Right ventricle myocardium superior (tissue), 1 donor: ENCODE results near the gene CHST12. TPM values are rescaled to one million over a fixed set of nuclear protein-coding genes. Genes with fewer than 3 reads are reported as not detected.

Experiments used
- ATAC-seq: fragments of 200-7000 bp; cut with Tn5 transposase; one replicate; pipeline ENCODE4 v1.9.1; 2020; ENCODE audit warnings: mild to moderate bottlenecking; ENCODE audit not compliant: poor library complexity
- DNase-seq: peaks from one replicate; pipeline ENCODE4 v3.0.0-alpha.2; 2020
- intact Hi-C: fragments of 100-400 bp; cut with DNase I; formaldehyde crosslinking; loops from one replicate; pipeline ENCODE4 v1.11.2; 2022
- total RNA-seq: library from RNA; stranded (reverse); fragmentation: NEBNext Ultra II Directional; extraction: Animal tissue kit (Norgen Biotek cat#: 25700); gene quantifications from one replicate; pipeline ENCODE4 v1.2.1, GENCODE V29; 2021
- donor health status: DM: no; HTN: yes; CAD: no; lungs with severe emphysema.

CHST12 gene
- total RNA-seq, 1 donor from 2014 or later, result 14.8 TPM

DNA sequence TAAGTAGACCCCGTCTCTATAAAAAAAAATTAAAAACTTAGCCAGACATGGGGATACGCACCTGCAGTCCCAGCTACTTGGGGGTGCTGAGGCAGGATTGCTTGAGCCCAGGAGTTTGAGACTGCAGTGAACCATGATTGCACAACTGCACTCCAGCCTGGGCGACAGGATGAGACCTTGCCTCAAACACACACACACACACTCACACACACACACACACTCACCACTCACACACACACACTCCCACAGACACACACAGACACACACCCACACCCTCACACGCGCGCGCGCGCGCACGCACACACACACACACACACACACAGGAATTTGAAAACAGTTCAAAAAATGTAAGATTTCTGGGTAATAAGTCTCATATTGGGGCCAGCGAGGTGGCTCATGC lies 81.5 kb downstream of the CHST12 start:
- ATAC-seq (no peak), DNase-seq (no peak)
- intact Hi-C loops, result loop anchor here (5.0 kb wide), 1 partner anchor 42 kb away; no protein-coding TSS in a partner anchor

DNA sequence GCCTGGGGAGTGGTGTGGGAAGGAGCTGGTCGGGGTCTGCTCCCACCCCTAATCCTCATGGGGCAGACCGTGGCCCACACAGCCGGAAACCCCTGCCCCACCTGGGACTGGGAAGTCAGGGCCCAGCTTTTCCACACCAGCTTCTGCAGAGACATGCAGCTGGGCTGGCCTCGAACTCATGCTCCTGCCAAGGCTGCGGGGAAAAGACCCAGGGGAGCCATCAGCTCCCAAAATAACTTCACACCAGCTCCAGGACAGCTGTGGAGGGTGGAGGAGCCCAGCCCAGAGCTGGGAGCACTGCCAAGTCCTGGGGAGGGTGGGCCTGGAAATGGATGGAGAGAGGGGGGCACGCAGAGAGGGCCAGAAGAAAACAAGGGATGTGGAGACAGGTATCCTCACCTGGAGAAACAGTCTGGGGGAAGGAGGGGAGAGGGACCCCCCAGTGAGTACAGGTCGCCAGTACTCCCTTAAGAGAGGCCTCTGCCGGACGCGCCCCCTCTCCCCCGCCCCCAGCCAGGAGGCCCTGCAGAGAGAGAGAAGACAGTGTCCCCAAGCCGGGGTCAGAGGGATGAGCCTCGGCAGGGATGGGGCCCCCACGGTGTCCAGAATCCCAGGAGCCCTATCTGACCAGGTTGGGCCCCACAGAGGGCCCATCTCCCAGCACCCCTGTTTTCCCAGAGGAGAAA lies 84.3 kb downstream of the CHST12 start:
- peak; percentile 79 for DNase-seq
- intact Hi-C loops, result no loop called here
- ATAC-seq, result peak; percentile 76

- ATAC-seq (peak; percentile 81), DNase-seq (peak; percentile 76)
- intact Hi-C loops, result no loop called here
These were observed 84.8 kb downstream of the CHST12 start for GRCh38 chr7:2488272-2488645.

DNA sequence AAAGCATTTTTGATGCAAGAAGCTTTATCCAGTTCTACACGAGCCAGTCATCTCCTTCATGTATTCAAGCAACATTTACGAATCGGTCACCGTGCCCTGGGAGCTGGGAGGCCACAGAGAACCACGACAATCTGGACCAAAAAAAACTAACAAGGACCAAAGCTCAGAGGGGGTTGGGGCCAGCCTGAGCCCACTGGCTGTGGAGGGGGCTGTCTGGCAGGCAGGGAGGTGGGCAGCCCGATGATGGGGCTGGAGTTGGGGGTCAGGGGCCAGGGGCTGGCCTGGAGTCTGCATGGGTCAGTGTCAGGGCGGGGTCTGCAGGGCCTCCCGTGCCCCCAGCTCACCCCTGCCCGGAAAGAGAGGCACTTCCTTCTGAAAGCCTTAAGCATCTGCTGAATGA lies 85.3 kb downstream of the CHST12 start:
- ATAC-seq (peak; percentile 6), DNase-seq (peak; percentile 35)
- intact Hi-C loops, result no loop called here

DNA sequence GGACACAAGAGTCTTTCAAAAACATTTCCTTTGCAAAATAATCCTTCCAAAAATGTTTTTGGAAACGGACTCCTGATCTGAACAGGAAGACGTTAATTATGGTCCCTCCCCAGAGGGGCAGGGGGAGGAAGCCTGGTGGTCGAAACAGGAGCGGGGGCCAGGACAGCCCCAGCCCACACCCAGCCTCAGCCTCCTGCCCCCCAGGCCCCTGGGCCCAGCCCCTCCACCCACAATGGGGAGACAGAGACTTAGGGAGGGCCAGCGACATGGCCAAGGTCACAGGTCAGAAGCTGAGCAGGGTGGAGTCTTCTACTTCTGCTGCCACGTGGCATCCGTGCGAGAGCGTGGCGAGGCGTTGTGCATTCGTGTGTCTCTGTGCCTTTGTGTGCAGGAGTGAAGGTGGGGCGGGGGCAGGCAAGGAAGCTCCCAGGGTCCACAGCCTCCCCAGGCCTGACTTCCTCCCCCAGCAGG lies 86.8 kb downstream of the CHST12 start:
- peak; percentile 3 for ATAC-seq
- intact Hi-C loops, result no loop called here
- no peak for DNase-seq

DNA sequence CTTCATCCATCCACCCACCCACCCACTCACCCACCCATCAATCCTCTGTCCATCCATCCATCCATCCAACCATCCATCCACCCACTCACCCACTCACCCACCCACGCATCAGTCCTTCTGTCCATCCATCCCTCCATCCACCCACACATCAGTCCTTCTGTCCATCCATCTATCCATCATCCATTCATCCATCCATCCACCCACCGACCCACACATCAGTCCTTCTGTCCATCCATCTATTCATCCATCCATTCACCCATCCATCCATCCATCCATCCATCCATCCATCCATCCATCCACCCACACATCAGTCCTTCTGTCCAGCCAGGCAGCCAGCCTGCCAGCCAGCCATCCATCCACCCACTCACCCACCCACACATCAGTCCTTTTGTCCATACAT lies 88.6 kb downstream of the CHST12 start:
- intact Hi-C loops, result no loop called here
- DNase-seq (no peak), ATAC-seq (no peak)

GRCh38 chr7:2493205-2494164 lies 90.1 kb downstream of the CHST12 start:
- DNase-seq (no peak), ATAC-seq (peak; percentile 39)
- intact Hi-C loops, result no loop called here

DNA sequence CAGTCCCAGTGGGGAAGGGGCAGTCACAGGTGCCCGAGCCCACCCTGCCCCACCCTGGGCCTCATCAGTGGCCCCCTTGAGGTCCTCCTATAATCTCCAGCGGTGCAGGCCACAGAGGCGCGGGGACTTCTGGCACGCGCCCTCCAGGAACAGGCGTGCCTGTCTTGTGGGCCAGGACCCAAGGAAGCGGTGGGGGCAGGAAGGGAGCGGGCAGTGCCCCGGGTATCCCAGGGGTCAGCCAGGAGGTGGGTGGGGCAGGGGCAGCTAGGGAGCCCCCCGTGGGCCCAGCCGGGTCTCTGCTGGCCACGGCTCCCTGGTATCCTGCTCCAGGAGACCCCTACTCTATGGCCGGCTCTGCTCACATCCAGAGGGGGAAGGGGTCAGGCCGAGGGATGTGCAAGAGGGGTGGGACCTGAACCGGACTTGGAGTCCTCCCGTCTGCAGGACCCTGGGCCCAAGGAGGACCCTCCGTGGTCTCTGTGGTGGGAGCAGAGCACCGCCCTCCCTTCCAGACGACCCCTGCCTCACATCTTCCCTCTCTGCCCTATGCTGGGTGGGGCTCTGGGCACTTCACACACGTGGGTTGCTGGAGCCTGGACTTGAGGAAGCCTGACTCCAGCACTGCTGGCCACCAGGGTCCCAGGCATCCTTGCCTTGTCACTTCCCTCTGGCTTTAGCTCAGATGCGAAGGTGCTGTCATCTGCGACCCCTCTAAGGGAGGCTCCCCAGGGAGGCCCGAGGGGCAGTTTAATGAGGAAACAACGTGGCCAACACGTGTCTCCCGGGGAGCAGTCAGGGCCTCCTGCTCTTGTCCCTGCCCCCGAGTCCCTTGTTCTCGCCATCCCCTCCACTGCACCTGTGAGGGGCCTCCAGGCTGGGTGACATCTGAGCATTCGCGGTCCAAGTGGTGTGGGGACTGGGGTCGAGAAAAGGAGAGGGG lies 91.0 kb downstream of the CHST12 start:
- DNase-seq (no peak), ATAC-seq (peak; percentile 32)
- intact Hi-C loops, result no loop called here

DNA sequence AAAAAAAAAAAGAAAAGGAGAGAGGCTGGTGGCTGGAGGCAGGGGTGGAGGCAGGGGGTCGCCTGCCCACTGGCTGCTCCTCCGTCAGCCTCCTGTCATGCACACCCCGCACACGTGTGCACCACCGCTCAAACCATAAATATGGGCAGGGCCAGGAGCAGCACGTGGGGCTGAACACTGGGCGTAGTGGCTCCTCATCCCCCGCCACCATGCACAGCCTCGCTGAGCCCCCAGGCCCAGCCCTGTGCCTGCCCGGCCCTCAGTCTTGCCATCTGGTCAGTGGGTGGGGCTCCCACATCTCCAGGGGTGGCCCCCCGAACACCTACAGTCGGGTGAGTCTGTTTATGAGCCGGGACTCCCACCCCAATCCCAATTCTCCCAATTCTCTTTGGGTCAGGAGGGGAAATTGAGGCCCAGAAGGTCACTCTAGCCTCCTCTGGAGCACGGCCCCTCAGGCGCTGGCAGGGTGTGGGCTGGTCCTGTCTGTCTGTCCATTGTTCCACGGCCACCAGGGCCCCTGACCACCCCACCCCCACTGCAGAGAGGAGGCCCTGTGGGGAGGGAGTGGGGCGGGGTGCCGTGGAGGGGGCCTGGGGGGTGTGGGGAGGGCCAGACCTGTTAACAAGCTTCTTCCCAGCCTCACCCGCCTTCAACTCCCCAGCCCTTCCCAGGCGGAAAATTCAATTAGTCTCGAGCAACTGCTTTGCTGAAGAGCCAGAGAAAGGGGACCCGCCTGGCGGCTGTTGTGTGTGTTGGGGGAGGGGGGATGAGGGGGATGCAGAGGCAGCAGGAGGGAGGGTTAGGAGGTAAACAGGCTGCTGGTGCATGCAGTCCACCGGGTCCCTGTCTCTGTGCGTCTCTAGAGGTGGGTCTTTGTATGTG lies 92.2 kb downstream of the CHST12 start:
- no peak for DNase-seq
- no peak for ATAC-seq
- intact Hi-C loops, result no loop called here

GRCh38 chr7:2496375-2496774 lies 93.0 kb downstream of the CHST12 start:
- DNase-seq, result no peak
- ATAC-seq, result no peak
- intact Hi-C loops, result no loop called here

DNA sequence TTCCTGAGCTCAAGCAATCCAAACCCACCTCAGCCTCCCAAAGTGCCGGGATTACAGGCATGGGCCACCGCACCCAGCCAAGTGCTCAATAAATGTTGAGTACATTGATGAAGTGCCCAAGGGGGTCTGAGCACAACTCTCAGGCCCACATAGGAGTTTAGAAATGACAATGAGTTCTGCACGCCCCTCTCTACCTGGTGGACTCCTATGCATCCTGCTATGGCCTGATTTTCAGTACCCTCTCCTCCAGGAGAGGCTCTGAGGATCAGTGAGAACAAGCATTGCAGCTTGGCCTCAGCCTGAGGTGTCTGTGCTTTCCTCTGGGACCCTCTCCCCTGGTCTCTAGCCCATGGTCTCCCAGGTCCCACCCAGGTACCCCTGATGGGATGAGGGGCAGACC lies 93.7 kb downstream of the CHST12 start:
- DNase-seq (no peak), ATAC-seq (no peak)
- intact Hi-C loops, result no loop called here

- intact Hi-C loops, result no loop called here
- ATAC-seq, result no peak
- DNase-seq, result no peak
These were observed 94.3 kb downstream of the CHST12 start for GRCh38 chr7:2497500-2498336.

Other genes with a start within 250 kb of the CHST12 start
- 17.9 TPM for gene MAD1L1, start 170.7 kb upstream of the CHST12 start, total RNA-seq
- gene MRM2, start 161.4 kb upstream of the CHST12 start, total RNA-seq, result 20.0 TPM
- gene NUDT1, start 161.4 kb upstream of the CHST12 start, total RNA-seq, result 10.6 TPM
- gene SNX8, start 89.2 kb upstream of the CHST12 start, total RNA-seq, result 19.1 TPM
- gene EIF3B, start 48.8 kb upstream of the CHST12 start, total RNA-seq, result 68.0 TPM
- gene GRIFIN, start 72.8 kb downstream of the CHST12 start, total RNA-seq, result not detected
- gene LFNG, start 116.2 kb downstream of the CHST12 start, total RNA-seq, result 4.6 TPM
- gene BRAT1, start 151.9 kb downstream of the CHST12 start, total RNA-seq, result 14.7 TPM
- gene IQCE, start 155.4 kb downstream of the CHST12 start, total RNA-seq, result 9.9 TPM
- gene TTYH3, start 228.4 kb downstream of the CHST12 start, total RNA-seq, result 12.6 TPM